NCI-H146 (cell line): Measurements from ENCODE around the gene UBE2L6.

Experiments
- DNase-seq: peaks from one replicate; lab custom pipeline; 2025; lab: John Stamatoyannopoulos, UW

UBE2L6 gene

GRCh38 chr11:57567515-57568329 is at the start of gene UBE2L6:
Gene UBE2L6 (minus strand): TSS chr11:57567672. CDS start chr11:57567611, 61 bp downstream.
- peak; percentile 64 for DNase-seq

DNA sequence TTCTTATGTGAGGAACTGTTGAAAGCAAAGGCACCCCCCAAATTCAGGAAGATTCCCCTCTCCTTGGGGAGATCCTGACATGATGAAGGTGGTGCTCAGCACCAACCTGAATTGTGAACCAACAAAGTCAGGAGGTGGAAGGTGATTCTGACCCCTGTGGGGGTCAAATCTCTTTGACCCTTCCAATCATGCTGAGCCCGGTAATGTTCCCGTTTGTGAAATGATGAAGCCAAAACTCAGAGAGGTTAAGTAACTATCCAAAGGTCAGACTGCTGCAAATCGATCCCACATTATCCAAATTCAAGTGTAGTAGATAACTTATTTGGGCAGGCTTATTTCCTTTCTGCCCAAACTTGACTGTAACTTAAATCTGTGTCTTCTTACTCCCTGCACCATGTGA is 49.1 kb upstream of the UBE2L6 start:
- no peak for DNase-seq

- no peak for DNase-seq
Observed at GRCh38 chr11:57615308-57615707, 47.8 kb upstream of the UBE2L6 start.

DNA sequence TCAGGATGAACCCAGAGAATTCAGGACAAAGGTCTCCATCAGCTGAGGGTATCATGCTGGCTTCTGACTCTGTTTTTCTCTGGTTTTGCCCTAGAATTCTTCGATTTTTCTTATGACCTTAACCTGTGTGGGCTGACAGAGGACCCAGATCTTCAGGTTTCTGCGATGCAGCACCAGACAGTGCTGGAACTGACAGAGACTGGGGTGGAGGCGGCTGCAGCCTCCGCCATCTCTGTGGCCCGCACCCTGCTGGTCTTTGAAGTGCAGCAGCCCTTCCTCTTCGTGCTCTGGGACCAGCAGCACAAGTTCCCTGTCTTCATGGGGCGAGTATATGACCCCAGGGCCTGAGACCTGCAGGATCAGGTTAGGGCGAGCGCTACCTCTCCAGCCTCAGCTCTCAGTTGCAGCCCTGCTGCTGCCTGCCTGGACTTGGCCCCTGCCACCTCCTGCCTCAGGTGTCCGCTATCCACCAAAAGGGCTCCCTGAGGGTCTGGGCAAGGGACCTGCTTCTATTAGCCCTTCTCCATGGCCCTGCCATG is 46.8 kb upstream of the UBE2L6 start:
- DNase-seq = no peak

GRCh38 chr11:57610170-57610569 is 42.7 kb upstream of the UBE2L6 start:
- no peak for DNase-seq

DNA sequence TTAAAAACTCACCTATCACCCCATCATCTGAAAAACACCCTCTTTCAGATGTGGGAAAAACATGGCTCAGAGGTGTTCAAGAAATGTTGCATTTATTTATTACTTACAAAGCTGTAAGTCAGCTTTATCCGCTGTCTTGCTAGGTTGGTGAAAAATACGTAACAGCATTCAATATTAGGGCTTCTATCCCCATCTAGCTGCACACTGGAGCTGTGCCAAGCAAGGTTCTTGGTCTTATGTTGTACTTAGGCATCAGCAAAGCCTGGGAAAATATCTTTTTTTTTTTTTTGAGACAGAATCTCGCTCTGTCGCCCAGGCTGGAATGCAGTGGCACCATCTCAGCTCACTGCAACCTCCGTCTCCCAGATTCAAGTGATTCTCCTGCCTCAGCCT is 37.6 kb upstream of the UBE2L6 start:
- DNase-seq = no peak

- no peak for DNase-seq
Observed at GRCh38 chr11:57604296-57605027, 37.0 kb upstream of the UBE2L6 start.

DNA sequence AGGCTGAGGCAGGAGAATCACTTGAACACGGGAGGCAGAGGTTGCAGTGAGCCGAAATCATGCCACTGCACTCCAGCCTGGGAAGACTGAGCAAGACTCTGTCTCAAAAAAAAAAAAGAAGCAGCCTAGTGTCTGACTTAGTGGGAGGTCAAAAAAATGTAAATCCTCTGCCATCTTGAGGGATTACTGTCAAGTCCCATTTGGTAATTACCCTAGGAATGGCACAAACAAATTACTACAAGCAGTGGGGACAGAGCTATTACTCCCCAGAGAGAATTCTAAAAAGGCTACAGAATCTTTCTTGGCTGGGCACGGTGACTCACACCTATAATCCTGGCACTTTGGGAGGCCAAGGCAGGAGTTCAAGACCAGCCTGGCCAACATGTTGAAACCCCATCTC is 33.8 kb upstream of the UBE2L6 start:
- DNase-seq = no peak

GRCh38 chr11:57599381-57599780 is 31.9 kb upstream of the UBE2L6 start:
- no peak for DNase-seq

DNA sequence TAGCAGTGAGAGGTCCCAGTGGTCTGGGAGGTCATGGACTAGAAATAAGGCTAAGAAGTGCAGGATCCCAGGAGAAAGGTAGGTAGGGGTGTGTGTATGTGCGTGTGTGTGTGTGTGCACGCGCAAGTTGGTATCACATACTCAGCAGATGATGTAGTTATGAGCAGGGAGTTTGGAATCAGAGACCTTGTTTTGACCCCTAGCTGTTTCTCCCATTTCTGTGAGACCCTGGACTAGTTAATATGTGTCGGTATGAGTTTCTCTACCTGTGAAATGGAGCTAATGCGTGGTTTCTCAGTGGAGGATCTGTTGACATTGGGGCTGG is 31.3 kb upstream of the UBE2L6 start:
- no peak for DNase-seq

DNA sequence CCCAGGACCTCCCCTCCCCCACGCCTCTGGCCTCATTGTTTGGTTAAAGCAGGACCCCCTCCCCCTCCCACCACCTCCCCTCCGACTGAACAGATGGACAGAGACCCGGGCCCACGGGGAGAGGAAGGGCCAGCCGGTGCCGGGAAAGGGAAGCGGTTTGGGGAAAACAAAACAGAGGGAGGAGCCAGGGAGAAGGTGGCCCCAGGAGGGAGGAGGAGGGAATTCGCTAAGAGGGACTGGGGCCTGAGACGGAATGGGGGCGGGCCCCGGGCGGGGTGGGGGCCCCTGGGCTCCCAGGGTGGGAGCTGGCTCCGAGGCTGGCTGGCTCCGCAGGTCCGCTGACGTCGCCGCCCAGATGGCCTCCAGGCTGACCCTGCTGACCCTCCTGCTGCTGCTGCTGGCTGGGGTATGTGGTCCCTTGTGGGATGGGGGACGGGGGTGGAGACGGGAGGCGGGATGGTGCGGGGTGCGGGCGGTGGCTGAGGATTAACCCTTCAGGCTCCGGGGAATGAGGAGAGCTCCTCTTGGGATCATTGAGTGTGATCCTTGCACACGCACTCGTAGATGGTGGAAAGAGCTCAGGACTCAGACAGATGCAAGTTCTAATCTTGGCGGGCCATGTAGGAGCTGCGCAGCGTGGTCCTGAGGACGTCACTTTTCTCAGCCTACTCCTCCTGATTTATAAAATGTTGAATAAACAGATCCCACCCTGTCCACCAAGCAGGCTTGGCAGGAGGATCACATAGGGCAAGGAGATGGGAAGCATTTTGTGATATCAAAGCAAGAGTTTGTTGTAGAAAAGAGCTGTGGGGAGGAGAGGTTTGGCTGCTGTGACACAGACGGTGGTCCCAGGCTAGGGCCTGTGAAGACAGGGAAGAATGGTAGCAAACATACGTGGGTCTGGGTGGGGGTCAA is 30.7 kb upstream of the UBE2L6 start:
- peak; percentile 5 for DNase-seq

DNA sequence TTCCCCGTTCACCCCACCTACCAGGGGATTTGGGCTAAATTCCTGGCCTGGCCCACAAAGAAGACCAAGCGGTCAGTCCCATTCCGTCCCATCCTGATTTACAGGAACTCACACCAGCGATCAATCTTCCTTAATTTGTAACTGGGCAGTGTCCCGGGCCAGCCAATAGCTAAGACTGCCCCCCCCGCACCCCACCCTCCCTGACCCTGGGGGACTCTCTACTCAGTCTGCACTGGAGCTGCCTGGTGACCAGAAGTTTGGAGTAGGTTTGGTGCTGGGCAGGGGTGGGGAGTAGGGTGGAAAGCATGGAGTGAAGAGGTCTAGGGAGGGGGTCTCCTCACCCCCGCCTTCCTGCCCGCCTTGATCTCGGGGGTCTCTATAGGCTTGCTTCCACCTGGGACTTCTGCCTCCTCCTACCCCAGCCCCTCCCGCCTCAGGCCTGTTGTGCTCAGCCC is 30.0 kb upstream of the UBE2L6 start, which contains the start of gene SERPING1:
SERPING1 (plus strand) TSS at position 225 of the 455 bp plus-strand sequence. CDS start 586 bp downstream, outside the sequence.
- no peak for DNase-seq

GRCh38 chr11:57596266-57596885 is 28.9 kb upstream of the UBE2L6 start:
- DNase-seq = no peak

GRCh38 chr11:57588046-57588710 is 20.7 kb upstream of the UBE2L6 start:
- no peak for DNase-seq

- DNase-seq = no peak
Observed at GRCh38 chr11:57586711-57587245, 19.3 kb upstream of the UBE2L6 start.

- no peak for DNase-seq
Observed at GRCh38 chr11:57585301-57585700, 17.8 kb upstream of the UBE2L6 start.

DNA sequence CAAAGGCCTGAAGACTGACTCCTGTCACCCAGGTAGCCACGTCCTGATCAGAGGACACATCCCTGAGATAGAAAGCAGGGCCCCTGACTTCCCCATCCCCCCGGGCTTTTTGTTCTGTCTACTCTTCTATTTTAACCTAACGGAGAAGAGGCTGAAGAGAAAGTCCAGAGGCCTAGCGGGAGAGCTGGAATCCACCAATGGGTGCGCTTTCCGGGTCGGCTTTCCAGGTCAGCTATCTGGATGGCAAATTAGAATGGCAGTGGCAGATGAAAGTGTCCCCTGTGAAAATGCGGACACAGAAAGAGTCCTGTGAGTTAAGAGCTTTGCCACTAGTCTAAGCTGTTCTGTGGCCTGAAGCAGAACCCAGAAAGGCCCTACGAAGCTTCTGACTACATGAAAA is 16.9 kb upstream of the UBE2L6 start:
- no peak for DNase-seq

- no peak for DNase-seq
Observed at GRCh38 chr11:57574061-57574460, 6.6 kb upstream of the UBE2L6 start.

GRCh38 chr11:57571606-57572005 is 4.1 kb upstream of the UBE2L6 start:
- no peak for DNase-seq

GRCh38 chr11:57568330-57568766 is 876 bp upstream of the UBE2L6 start:
- DNase-seq = no peak
